Hepatocyte (in vitro differentiated cells): ENCODE data around the gene NCL. TPM values are rescaled to one million over a fixed set of nuclear protein-coding genes. Genes with fewer than 3 reads are reported as not detected.

ENCODE experiments used
- DNase-seq: peaks from one replicate; pipeline ENCODE4 v3.0.0-alpha.2; 2016; ENCODE audit warnings: low spot score
- H2AFZ ChIP-seq: fragments of 200-600 bp; sonication (generic); 2 replicates; pipeline ENCODE4 v1.6.0; 2016; ENCODE audit warnings: antibody characterized with exemption, mild to moderate bottlenecking
- H3K27ac ChIP-seq: fragments of 200-600 bp; sonication (generic); 2 replicates; pipeline ENCODE4 v1.5.1; 2016; ENCODE audit warnings: mild to moderate bottlenecking
- H3K27me3 ChIP-seq: fragments of 200-600 bp; sonication (generic); 2 replicates; pipeline ENCODE4 v1.6.1; 2016
- H3K36me3 ChIP-seq: fragments of 200-600 bp; sonication (generic); replicated peaks from 2 replicates; pipeline ENCODE4 v1.5.1; 2016; ENCODE audit warnings: low read depth; ENCODE audit not compliant: insufficient read depth
- H3K4me1 ChIP-seq: fragments of 200-600 bp; sonication (generic); 2 replicates; pipeline ENCODE4 v1.5.1; 2016; ENCODE audit warnings: mild to moderate bottlenecking, moderate library complexity; ENCODE audit not compliant: insufficient read depth
- H3K4me2 ChIP-seq: fragments of 200-600 bp; sonication (generic); 2 replicates; pipeline ENCODE4 v1.6.0; 2016
- H3K4me3 ChIP-seq: fragments of 200-600 bp; sonication (generic); 2 replicates; pipeline ENCODE4 v1.5.1; 2016; ENCODE audit warnings: mild to moderate bottlenecking
- H3K79me2 ChIP-seq: fragments of 200-600 bp; sonication (generic); 2 replicates; pipeline ENCODE4 v1.6.0; 2017; ENCODE audit warnings: mild to moderate bottlenecking
- H3K9me2 ChIP-seq: fragments of 200-600 bp; sonication (generic); replicated peaks from 2 replicates; pipeline ENCODE4 v1.6.0; 2017; ENCODE audit warnings: mild to moderate bottlenecking; ENCODE audit not compliant: insufficient read depth
- H3K9me3 ChIP-seq: fragments of 200-600 bp; sonication (generic); 2 replicates; pipeline ENCODE4 v1.5.1; 2016; ENCODE audit warnings: low read depth, mild to moderate bottlenecking
- H4K20me1 ChIP-seq: fragments of 200-600 bp; sonication (generic); 2 replicates; pipeline ENCODE4 v1.6.0; 2016; ENCODE audit warnings: mild to moderate bottlenecking; ENCODE audit not compliant: insufficient read depth, poor library complexity, severe bottlenecking
- CTCF ChIP-seq: fragments of 200-600 bp; sonication (generic); IDR thresholded peaks from 2 replicates; pipeline ENCODE4 v1.5.1; 2016; ENCODE audit warnings: antibody characterized with exemption, mild to moderate bottlenecking; ENCODE audit not compliant: poor library complexity
- EZH2 ChIP-seq: fragments of 200-600 bp; sonication (generic); IDR thresholded peaks from 2 replicates; pipeline ENCODE4 v1.6.1; 2016; ENCODE audit warnings: antibody characterized with exemption, mild to moderate bottlenecking, borderline replicate concordance
- EZH2phosphoT487 ChIP-seq: fragments of 200-600 bp; sonication (generic); IDR thresholded peaks from one replicate; pipeline ENCODE4 v1.6.1; 2018; ENCODE audit warnings: antibody characterized with exemption, mild to moderate bottlenecking, low read depth, moderate library complexity; ENCODE audit not compliant: unreplicated experiment, severe bottlenecking
- WGBS: methylation state at CpG from one replicate; pipeline ENCODE4 v1.1.6; 2016; ENCODE audit warnings: low lambda C conversion rate; ENCODE audit errors: missing lambda C conversion rate; 5-methylcytosine and 5-hydroxymethylcytosine counted together
- polyA plus RNA-seq: library from polyadenylated mRNA; unstranded; fragments of >200 nt; fragmentation: Nextera tagmentation; extraction: Ambion mirVana; gene quantifications from 2 replicates; pipeline ENCODE4 v1.2.1, GENCODE V29; 2016
- total RNA-seq: library from RNA; depleted of rRNA; stranded (reverse); fragments of >200 nt; gene quantifications from 2 replicates; pipeline ENCODE4 v1.2.3, GENCODE V29; 2014

The NCL gene
- total and polyA plus RNA-seq, 2 experiments from 2014 or later, result 137 to 349 TPM

- 94% methylated on average over 6 of the region's 6 CpGs for WGBS
- Histone ChIP-seq H4K20me1 (peaks cover 36% of the 10 kb centered on the region), H3K4me2 (no peak overlapping the region), H3K4me1 (no peaks in the 10 kb centered on the region), H3K4me3 (no peak overlapping the region), H3K27ac (no peak overlapping the region), H3K27me3 (no peaks in the 10 kb centered on the region), H2AFZ (no peak overlapping the region), H3K9me3 (no peaks in the 10 kb centered on the region), H3K9me2 (no peaks in the 10 kb centered on the region), H3K79me2 (peaks cover 29% of the 10 kb centered on the region), H3K36me3 (peaks cover 7% of the 10 kb centered on the region)
- no peak for DNase-seq
- TF ChIP-seq EZH2phosphoT487 (no peak), EZH2 (no peak), CTCF (no peak)
These were observed 8.4 kb downstream of the NCL start for GRCh38 chr2:231455890-231456289.

GRCh38 chr2:231455222-231455621 is 9.1 kb downstream of the NCL start:
- Histone ChIP-seq H3K36me3 (peaks cover 7% of the 10 kb centered on the region), H3K4me2 (no peak overlapping the region), H3K4me1 (no peaks in the 10 kb centered on the region), H3K9me2 (no peaks in the 10 kb centered on the region), H3K79me2 (peaks cover 23% of the 10 kb centered on the region), H3K9me3 (no peaks in the 10 kb centered on the region), H3K27ac (no peak overlapping the region), H2AFZ (no peak overlapping the region), H3K27me3 (no peaks in the 10 kb centered on the region), H3K4me3 (no peak overlapping the region), H4K20me1 (peaks cover 29% of the 10 kb centered on the region)
- no peak for TF ChIP-seq CTCF
- no peak for TF ChIP-seq EZH2phosphoT487
- TF ChIP-seq EZH2, result no peak
- 93% methylated on average over 11 of the region's 11 CpGs for WGBS
- no peak for DNase-seq

GRCh38 chr2:231454361-231454791 is 9.9 kb downstream of the NCL start:
- Histone ChIP-seq H3K36me3 (peaks cover 7% of the 10 kb centered on the region), H3K4me1 (no peaks in the 10 kb centered on the region), H3K9me2 (no peaks in the 10 kb centered on the region), H3K4me3 (no peak overlapping the region), H3K4me2 (no peak overlapping the region), H3K79me2 (peaks cover 14% of the 10 kb centered on the region), H2AFZ (no peak overlapping the region), H3K27ac (no peak overlapping the region), H3K9me3 (no peaks in the 10 kb centered on the region), H4K20me1 (peaks cover 21% of the 10 kb centered on the region), H3K27me3 (no peaks in the 10 kb centered on the region)
- DNase-seq, result no peak
- TF ChIP-seq CTCF (no peak), EZH2 (no peak), EZH2phosphoT487 (no peak)
- 89% methylated on average over 4 of the region's 4 CpGs for WGBS
